ENCODE measurements around the gene KCTD17. TPM values are rescaled to one million over a fixed set of nuclear protein-coding genes. Genes with fewer than 3 reads are reported as not detected.

The KCTD17 gene
- total and polyA plus RNA-seq, 2 experiments from 2014 or later, result 38.4 to 49.5 TPM

DNA sequence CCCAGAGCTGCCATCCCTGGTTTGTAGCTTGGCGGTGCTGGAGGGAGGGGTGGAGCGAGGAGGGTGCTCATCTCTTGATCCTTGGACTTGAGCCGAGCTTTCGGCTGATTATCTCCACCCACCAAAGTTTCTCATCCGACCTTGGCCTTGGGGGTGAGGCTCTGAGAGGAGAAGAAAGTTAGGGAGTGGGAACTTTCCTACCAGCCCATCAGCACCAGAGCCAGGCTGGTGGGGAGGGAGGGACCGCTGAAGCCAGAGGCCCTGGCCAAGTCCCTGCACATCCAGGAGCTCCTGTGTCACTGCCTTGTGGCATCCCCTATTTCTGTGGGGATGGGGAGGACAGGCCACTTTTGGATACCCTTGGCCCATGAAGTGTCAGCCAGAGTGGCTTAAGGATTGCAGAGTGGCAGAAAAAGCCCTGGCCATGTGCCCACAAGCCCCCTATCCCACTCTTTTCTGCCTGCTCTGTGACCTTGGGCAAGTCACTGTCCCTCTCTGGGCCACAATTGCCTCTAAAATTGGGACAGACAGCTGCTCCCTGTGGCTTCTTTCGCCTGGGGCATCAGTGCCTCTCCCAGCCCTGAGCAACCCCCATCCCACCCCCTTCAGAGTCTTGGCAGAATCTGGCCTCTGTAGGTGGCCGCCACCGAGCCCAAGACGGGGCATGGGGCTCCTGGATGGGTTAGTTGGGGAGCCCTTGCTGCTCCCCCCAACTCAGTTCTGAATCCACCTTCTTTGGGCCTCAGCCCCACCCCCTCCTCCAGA lies 10.3 kb downstream of the KCTD17 start:
- no peaks in the 10 kb centered on the region for H3K9me3 ChIP-seq (ENCODE audit: low read depth)
- no peaks in the 10 kb centered on the region for H3K36me3 ChIP-seq
- H3K27ac ChIP-seq, result no peak overlapping the region
- no peak for DNase-seq (ENCODE audit: low read depth in 1 of 2, low spot score in 1 of 2)
- no peak overlapping the region for H3K4me3 ChIP-seq
- TF ChIP-seq, protein P1, sequence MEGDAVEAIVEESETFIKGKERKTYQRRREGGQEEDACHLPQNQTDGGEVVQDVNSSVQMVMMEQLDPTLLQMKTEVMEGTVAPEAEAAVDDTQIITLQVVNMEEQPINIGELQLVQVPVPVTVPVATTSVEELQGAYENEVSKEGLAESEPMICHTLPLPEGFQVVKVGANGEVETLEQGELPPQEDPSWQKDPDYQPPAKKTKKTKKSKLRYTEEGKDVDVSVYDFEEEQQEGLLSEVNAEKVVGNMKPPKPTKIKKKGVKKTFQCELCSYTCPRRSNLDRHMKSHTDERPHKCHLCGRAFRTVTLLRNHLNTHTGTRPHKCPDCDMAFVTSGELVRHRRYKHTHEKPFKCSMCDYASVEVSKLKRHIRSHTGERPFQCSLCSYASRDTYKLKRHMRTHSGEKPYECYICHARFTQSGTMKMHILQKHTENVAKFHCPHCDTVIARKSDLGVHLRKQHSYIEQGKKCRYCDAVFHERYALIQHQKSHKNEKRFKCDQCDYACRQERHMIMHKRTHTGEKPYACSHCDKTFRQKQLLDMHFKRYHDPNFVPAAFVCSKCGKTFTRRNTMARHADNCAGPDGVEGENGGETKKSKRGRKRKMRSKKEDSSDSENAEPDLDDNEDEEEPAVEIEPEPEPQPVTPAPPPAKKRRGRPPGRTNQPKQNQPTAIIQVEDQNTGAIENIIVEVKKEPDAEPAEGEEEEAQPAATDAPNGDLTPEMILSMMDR (IDR thresholded peaks at IDR 0.05; ENCODE audit: low read depth, low read length), result no peak
- no peaks in the 10 kb centered on the region for H3K4me1 ChIP-seq (ENCODE audit: low read depth)
- no peaks in the 10 kb centered on the region for H3K27me3 ChIP-seq

DNA sequence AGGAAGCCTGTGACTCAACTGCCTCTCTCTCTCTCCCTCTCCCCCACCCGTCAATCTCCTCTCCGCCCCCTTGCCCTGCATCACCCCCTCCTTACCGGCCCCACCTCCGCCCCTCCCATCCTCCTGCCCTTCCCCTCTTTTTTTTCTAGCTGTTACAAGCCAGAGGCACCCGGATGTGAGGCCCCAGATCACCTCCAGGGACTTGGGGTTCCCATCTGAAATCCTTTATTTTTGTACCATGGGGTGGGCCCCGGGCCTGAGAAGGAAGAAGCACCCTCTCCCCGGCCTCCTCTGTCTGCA lies 10.8 kb downstream of the KCTD17 start:
- H3K4me1 ChIP-seq (ENCODE audit: low read depth), result no peaks in the 10 kb centered on the region
- TF ChIP-seq, protein P1 (IDR thresholded peaks at IDR 0.05; ENCODE audit: low read depth, low read length), result no peak
- H3K4me3 ChIP-seq, result no peak overlapping the region
- H3K36me3 ChIP-seq, result no peaks in the 10 kb centered on the region
- no peaks in the 10 kb centered on the region for H3K27me3 ChIP-seq
- no peak overlapping the region for H3K27ac ChIP-seq
- no peak for DNase-seq (ENCODE audit: low read depth in 1 of 2, low spot score in 1 of 2)
- H3K9me3 ChIP-seq (ENCODE audit: low read depth), result no peaks in the 10 kb centered on the region

DNA sequence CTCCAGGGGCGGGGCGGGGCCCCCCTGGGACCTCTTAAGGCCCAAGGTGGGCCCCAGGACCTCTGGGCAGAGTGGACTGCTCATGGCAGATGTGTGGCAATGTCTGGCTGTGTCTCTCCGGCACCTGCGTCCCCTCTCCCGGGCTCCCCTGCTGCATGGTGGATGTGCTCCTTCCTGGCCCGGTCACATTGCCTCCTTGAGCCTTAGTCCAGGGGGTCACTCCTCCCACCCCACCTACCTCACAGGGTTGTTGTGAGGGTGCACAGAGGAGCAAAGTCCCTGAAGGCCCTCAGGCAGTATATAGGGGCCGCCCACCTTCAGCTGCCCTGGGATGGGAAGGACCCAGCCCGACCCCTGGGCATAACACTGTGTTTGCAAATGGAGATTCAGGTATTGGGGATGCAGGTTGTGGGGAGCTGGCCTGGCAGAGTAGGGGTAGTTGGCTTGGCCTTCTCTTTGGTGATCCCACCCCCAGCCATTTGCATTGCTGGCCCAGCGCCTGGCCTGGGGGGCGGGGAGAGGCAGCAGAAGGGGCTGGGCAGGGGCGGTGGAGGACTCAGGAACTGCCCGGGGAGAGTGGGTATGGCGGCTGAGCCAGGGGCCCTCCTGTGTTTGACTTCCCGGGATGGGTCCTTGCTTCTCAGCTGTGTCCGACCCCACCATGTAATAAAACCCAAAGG lies 11.3 kb downstream of the KCTD17 start:
- TF ChIP-seq, protein P1 (IDR thresholded peaks at IDR 0.05; ENCODE audit: low read depth, low read length), result no peak
- Histone ChIP-seq H3K4me1 (ENCODE audit: low read depth) (no peaks in the 10 kb centered on the region), H3K36me3 (no peaks in the 10 kb centered on the region), H3K27me3 (peaks cover 4% of the 10 kb centered on the region), H3K9me3 (ENCODE audit: low read depth) (no peaks in the 10 kb centered on the region), H3K4me3 (no peak overlapping the region), H3K27ac (no peak overlapping the region)
- no peak for DNase-seq (ENCODE audit: low read depth in 1 of 2, low spot score in 1 of 2)

DNA sequence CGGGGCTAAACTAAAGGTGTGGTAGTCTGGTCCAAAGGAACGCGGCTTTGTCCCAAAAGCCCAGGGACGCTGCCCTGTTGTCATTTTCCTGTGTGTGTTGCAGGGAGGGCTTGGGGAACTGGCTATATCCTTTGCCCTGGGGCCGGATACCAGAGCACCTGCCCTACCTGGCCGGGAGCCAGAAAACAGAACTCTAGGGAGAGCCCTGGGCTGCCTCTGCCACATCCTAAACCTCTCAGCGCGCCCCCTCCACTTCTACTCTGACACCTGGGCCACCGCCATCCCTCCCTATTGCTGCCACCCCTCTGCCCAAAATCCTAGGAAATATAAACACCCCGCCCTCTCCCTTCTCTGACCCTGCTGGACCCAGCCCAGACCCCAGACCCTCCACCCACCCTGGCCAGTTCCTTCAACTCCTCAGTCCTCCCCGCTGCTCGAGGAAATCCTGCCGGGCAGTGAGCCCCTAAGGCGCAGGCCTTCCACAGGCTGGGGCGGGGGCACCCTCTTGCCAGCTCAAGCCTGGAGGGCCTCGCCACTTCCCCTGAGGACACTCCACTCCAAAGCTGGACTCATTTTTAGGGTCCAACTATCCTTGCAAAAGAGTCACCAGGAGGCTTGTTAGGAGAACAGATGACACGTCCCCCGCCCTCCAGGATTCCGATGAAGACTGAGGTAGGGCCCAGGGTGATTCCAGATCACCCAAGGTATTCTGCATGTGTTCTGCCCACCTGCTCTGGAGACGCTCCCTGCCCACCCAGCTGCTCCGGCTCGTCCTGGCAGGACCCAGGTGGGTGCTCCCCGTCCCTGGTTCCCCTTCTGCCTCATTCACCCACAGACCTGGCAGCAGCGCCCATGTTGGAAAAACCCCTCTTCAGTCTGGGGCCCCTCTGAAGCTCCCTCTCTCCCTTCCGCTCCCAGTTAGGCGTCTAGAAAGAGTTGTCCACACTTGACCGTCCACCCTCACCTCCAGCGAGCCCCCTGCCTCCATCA lies 12.2 kb downstream of the KCTD17 start:
- TF ChIP-seq, protein P1 (IDR thresholded peaks at IDR 0.05; ENCODE audit: low read depth, low read length), result no peak
- Histone ChIP-seq H3K36me3 (no peaks in the 10 kb centered on the region), H3K9me3 (ENCODE audit: low read depth) (no peaks in the 10 kb centered on the region), H3K27me3 (peaks cover 13% of the 10 kb centered on the region), H3K4me3 (no peak overlapping the region), H3K27ac (no peak overlapping the region), H3K4me1 (ENCODE audit: low read depth) (no peaks in the 10 kb centered on the region)
- no peak for DNase-seq (ENCODE audit: low read depth in 1 of 2, low spot score in 1 of 2)

DNA sequence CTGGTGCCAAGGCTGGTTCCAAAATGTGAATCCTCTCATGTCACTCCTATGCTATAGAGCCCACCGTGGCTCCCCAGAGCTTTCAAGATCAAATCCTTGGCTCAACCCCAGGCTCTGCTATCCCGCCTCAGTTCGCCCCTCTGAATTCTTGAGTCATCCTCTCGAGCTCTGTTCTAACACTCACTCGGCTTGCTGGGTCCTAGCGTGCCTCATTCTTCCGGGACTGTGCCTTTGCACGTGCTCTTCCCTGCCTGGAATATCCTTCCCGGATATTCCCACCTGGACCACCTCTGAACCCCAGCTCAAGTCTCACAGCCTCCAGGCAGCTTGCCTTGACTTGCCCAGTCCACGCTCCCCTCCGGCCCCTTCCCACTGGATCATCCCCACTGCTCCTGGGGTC lies 13.0 kb downstream of the KCTD17 start:
- no peaks in the 10 kb centered on the region for H3K36me3 ChIP-seq
- H3K4me3 ChIP-seq, result no peak overlapping the region
- DNase-seq (ENCODE audit: low read depth in 1 of 2, low spot score in 1 of 2), result no peak
- H3K27me3 ChIP-seq, result peaks cover 21% of the 10 kb centered on the region
- no peak overlapping the region for H3K27ac ChIP-seq
- TF ChIP-seq, protein P1 (IDR thresholded peaks at IDR 0.05; ENCODE audit: low read depth, low read length), result no peak
- H3K4me1 ChIP-seq (ENCODE audit: low read depth), result no peaks in the 10 kb centered on the region
- H3K9me3 ChIP-seq (ENCODE audit: low read depth), result no peaks in the 10 kb centered on the region

Measured in cardiac muscle cell (in vitro differentiated cells and primary cell).